Measurements from ENCODE around the gene NBPF3. TPM values are rescaled to one million over a fixed set of nuclear protein-coding genes. Genes with fewer than 3 reads are reported as not detected.

NBPF3 gene
- total RNA-seq, 1 donor from 2014 or later = 3.9 TPM

GRCh38 chr1:21489146-21489545, 49.2 kb downstream of the NBPF3 start:
- no peaks in the 10 kb centered on the region for H3K9me3 ChIP-seq
- H3K27me3 ChIP-seq = no peaks in the 10 kb centered on the region
- TF ChIP-seq CTCF (IDR thresholded peaks at IDR 0.05) = no peak
- DNase-seq (ENCODE audit: low spot score in 2 of 2) = no peak
- H3K36me3 ChIP-seq = no peaks in the 10 kb centered on the region
- no peak overlapping the region for H3K4me3 ChIP-seq
- H3K4me1 ChIP-seq = no peaks in the 10 kb centered on the region
- no peak overlapping the region for H3K27ac ChIP-seq
- intact Hi-C loops (cut with DNase I) = no loop called here

- peak in 1 of 2 donors; percentile 52 for DNase-seq (ENCODE audit: low spot score in 2 of 2)
- H3K9me3 ChIP-seq = no peaks in the 10 kb centered on the region
- TF ChIP-seq CTCF (IDR thresholded peaks at IDR 0.05) = peak in 2 of 3 experiments; percentile 16 to 37
- no peaks in the 10 kb centered on the region for H3K27me3 ChIP-seq
- no peaks in the 10 kb centered on the region for H3K36me3 ChIP-seq
- no peak overlapping the region for H3K27ac ChIP-seq
- H3K4me1 ChIP-seq = no peaks in the 10 kb centered on the region
- intact Hi-C loops (cut with DNase I) = no loop called here
- no peak overlapping the region for H3K4me3 ChIP-seq
These were observed 51.0 kb downstream of the NBPF3 start for GRCh38 chr1:21490774-21491487.

GRCh38 chr1:21491488-21492355, 51.8 kb downstream of the NBPF3 start:
- no peaks in the 10 kb centered on the region for H3K9me3 ChIP-seq
- H3K4me1 ChIP-seq = no peaks in the 10 kb centered on the region
- TF ChIP-seq CTCF (IDR thresholded peaks at IDR 0.05) = no peak
- H3K27me3 ChIP-seq = no peaks in the 10 kb centered on the region
- H3K27ac ChIP-seq = no peak overlapping the region
- no peaks in the 10 kb centered on the region for H3K36me3 ChIP-seq
- no peak overlapping the region for H3K4me3 ChIP-seq
- DNase-seq (ENCODE audit: low spot score in 2 of 2) = peak in 1 of 2 donors; percentile 31
- intact Hi-C loops (cut with DNase I) = no loop called here

GRCh38 chr1:21492356-21492625, 52.4 kb downstream of the NBPF3 start:
- TF ChIP-seq CTCF (IDR thresholded peaks at IDR 0.05) = no peak
- Histone ChIP-seq H3K9me3 (no peaks in the 10 kb centered on the region), H3K27ac (no peak overlapping the region), H3K4me3 (no peak overlapping the region), H3K27me3 (no peaks in the 10 kb centered on the region), H3K4me1 (no peaks in the 10 kb centered on the region), H3K36me3 (no peaks in the 10 kb centered on the region)
- intact Hi-C loops (cut with DNase I) = no loop called here
- DNase-seq (ENCODE audit: low spot score in 2 of 2) = no peak

GRCh38 chr1:21494196-21494595, 54.3 kb downstream of the NBPF3 start:
- intact Hi-C loops (cut with DNase I) = no loop called here
- H3K27ac ChIP-seq = no peak overlapping the region
- TF ChIP-seq CTCF (IDR thresholded peaks at IDR 0.05) = no peak
- no peaks in the 10 kb centered on the region for H3K36me3 ChIP-seq
- H3K27me3 ChIP-seq = no peaks in the 10 kb centered on the region
- peak in 1 of 2 donors; percentile 33 for DNase-seq (ENCODE audit: low spot score in 2 of 2)
- H3K4me1 ChIP-seq = no peaks in the 10 kb centered on the region
- no peak overlapping the region for H3K4me3 ChIP-seq
- no peaks in the 10 kb centered on the region for H3K9me3 ChIP-seq
